ENCODE data around the gene TDP1. TPM values are rescaled to one million over a fixed set of nuclear protein-coding genes. Genes with fewer than 3 reads are reported as not detected.

TDP1 gene
- total and polyA plus RNA-seq, 7 donors, result 6.0 to 11.7 (median 6.8) TPM

DNA sequence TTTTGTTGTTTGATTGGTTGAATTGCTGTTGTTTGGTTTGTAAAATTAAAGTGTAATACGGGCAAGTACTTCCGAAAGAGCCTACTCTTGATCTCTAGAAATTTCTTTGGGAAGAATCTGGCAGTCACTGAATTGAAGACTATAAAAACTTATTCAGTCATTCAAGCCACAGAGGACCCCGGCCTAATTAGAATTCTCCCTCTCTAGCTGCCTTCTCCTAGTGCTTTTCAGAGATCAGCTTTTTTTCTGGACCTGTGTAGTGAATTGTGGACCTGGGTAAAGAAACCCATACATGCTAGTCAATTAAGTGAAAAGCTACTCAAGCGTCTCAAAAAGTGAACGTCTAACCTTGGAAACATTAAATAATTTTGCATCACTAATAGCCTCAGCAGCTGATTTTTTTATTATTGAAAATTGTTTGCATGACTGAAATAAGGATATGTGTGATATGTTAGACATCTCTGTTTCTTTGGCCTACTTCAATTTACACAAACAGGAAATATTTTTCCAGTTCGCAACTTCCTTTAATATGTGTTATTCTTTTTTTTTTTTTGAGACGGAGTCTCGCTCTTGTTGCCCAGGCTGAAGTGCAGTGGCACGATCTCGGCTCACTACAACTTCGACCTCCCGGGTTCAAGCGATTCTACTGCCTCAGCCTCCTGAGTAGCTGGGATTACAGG, 28.4 kb upstream of the TDP1 start:
- Histone ChIP-seq H3K4me1 (peaks cover 0 to 4% (median 0%) of the 10 kb centered on the region in 4 donors), H3K27ac (no peak overlapping the region), H3K27me3 (no peaks in the 10 kb centered on the region), H3K36me3 (no peaks in the 10 kb centered on the region), H3K4me3 (no peak overlapping the region), H3K9me3 (no peaks in the 10 kb centered on the region)
- intact Hi-C loops (cut with DNase I), result no loop called here
- TF ChIP-seq POLR2AphosphoS5 (IDR thresholded peaks at IDR 0.05) (no peak), CTCF (IDR thresholded peaks at IDR 0.05) (no peak), POLR2A (IDR thresholded peaks at IDR 0.05) (no peak), EP300 (IDR thresholded peaks at IDR 0.05) (no peak)
- WGBS, 2 donors, result 87 to 97% methylated on average over 13 of the region's 13 CpGs
- DNase-seq, result no peak

DNA sequence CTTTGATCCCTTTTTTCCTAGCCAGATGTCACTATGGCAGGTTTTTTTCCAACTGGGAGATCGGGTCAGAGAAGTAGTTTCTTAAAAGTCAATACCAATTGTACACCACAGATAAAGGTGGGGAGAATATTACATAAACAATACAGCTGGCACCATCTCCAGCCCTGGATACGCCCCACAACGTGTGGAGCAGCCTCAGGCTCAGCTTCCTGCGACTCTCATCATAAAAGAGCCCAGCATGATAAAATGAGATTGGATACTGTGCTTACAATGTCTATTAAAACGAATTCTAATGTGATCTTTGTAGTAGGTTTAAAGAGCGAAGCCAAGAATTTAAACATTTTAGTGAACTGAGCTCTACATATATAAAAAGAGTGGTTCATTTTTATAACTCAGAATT, 22.7 kb upstream of the TDP1 start:
- no peaks in the 10 kb centered on the region for H3K27me3 ChIP-seq
- no peaks in the 10 kb centered on the region for H3K9me3 ChIP-seq
- intact Hi-C loops (cut with DNase I), result no loop called here
- H3K4me3 ChIP-seq, result no peak overlapping the region
- TF ChIP-seq EP300 (IDR thresholded peaks at IDR 0.05), result no peak
- TF ChIP-seq CTCF (IDR thresholded peaks at IDR 0.05), result no peak
- no peak for TF ChIP-seq POLR2A (IDR thresholded peaks at IDR 0.05)
- no peak for TF ChIP-seq POLR2AphosphoS5 (IDR thresholded peaks at IDR 0.05)
- WGBS, 2 donors, result 27 to 73% methylated on average over 6 of the region's 6 CpGs
- no peak overlapping the region for H3K27ac ChIP-seq
- H3K4me1 ChIP-seq, result no peaks in the 10 kb centered on the region
- H3K36me3 ChIP-seq, result no peaks in the 10 kb centered on the region
- no peak for DNase-seq

DNA sequence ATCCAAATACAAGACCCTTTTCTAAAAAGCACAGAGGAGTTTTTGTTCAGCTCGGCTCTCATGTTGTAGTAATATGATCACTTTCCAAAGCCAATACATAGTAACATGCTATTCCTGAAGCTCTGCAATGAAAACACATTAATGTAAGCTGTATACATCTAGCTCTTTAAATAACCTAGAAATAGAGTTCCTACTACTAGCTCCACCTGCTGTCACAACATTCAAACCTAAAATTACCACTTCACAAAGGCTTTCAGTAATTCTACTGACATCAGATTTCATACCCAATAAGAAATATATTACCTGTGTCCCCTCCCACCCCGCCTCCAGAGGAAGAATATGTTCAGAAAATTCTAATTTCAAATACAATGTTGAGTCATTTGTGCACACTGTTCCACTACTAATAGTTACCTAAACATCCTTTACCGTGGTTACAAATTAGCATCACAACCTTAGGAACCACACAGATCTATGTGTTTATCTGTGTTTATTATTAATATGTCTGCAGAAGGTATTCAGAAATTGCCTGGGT, 19.0 kb upstream of the TDP1 start:
- DNase-seq, result no peak
- Histone ChIP-seq H3K27ac (no peak overlapping the region), H3K36me3 (no peaks in the 10 kb centered on the region), H3K4me3 (no peak overlapping the region), H3K9me3 (no peaks in the 10 kb centered on the region), H3K27me3 (no peaks in the 10 kb centered on the region), H3K4me1 (no peaks in the 10 kb centered on the region)
- TF ChIP-seq EP300 (IDR thresholded peaks at IDR 0.05) (no peak), POLR2A (IDR thresholded peaks at IDR 0.05) (no peak), POLR2AphosphoS5 (IDR thresholded peaks at IDR 0.05) (no peak), CTCF (IDR thresholded peaks at IDR 0.05) (no peak)
- intact Hi-C loops (cut with DNase I), result no loop called here
- WGBS, 2 donors, result 58 to 64% methylated on average over 3 of the region's 3 CpGs

GRCh38 chr14:89941830-89942377, 13.8 kb upstream of the TDP1 start:
- no peak for TF ChIP-seq POLR2A (IDR thresholded peaks at IDR 0.05)
- TF ChIP-seq EP300 (IDR thresholded peaks at IDR 0.05), result no peak
- no peak for TF ChIP-seq POLR2AphosphoS5 (IDR thresholded peaks at IDR 0.05)
- no peak for TF ChIP-seq CTCF (IDR thresholded peaks at IDR 0.05)
- Histone ChIP-seq H3K36me3 (no peaks in the 10 kb centered on the region), H3K9me3 (no peaks in the 10 kb centered on the region), H3K27ac (no peak overlapping the region), H3K4me3 (no peak overlapping the region), H3K27me3 (no peaks in the 10 kb centered on the region), H3K4me1 (no peaks in the 10 kb centered on the region)
- intact Hi-C loops (cut with DNase I), result no loop called here
- no peak for DNase-seq
- WGBS, 2 donors, result 82 to 89% methylated on average over 2 of the region's 2 CpGs
